ENCODE measurements around the gene SLC30A1.

Gene SLC30A1

GRCh38 chr1:211609120-211610024 lies 30.4 kb upstream of the SLC30A1 start:
- no peak for DNase-seq

GRCh38 chr1:211607754-211608473 lies 29.0 kb upstream of the SLC30A1 start:
- no peak for DNase-seq

GRCh38 chr1:211606914-211607753 lies 28.2 kb upstream of the SLC30A1 start:
- peak in 1 of 56 donors; percentile 10 for DNase-seq

- peak in 3 of 56 donors; percentile 6 to 14 (median 8) for DNase-seq
These were observed 27.5 kb upstream of the SLC30A1 start for GRCh38 chr1:211606332-211606913.

- DNase-seq = no peak
These were observed 26.8 kb upstream of the SLC30A1 start for GRCh38 chr1:211605603-211606331.

GRCh38 chr1:211605034-211605433 lies 26.1 kb upstream of the SLC30A1 start:
- DNase-seq = no peak

GRCh38 chr1:211604548-211604947 lies 25.6 kb upstream of the SLC30A1 start:
- no peak for DNase-seq

- no peak for DNase-seq
These were observed 24.8 kb upstream of the SLC30A1 start for GRCh38 chr1:211603713-211604112.

GRCh38 chr1:211603191-211603701 lies 24.3 kb upstream of the SLC30A1 start:
- no peak for DNase-seq

GRCh38 chr1:211601982-211602670 lies 23.2 kb upstream of the SLC30A1 start:
- DNase-seq = no peak

GRCh38 chr1:211601159-211601558 lies 22.2 kb upstream of the SLC30A1 start:
- DNase-seq = no peak

GRCh38 chr1:211599250-211599649 lies 20.3 kb upstream of the SLC30A1 start:
- no peak for DNase-seq

- no peak for DNase-seq
These were observed 19.6 kb upstream of the SLC30A1 start for GRCh38 chr1:211598514-211598913.

- DNase-seq = no peak
These were observed 17.6 kb upstream of the SLC30A1 start for GRCh38 chr1:211596418-211597181.

GRCh38 chr1:211595419-211595818 lies 16.5 kb upstream of the SLC30A1 start:
- DNase-seq = no peak

GRCh38 chr1:211591980-211592493 lies 13.1 kb upstream of the SLC30A1 start:
- peak in 8 of 56 donors; percentile 18 to 49 (median 22) for DNase-seq

GRCh38 chr1:211589782-211590721 lies 11.1 kb upstream of the SLC30A1 start:
- peak in 5 of 56 donors; percentile 2 to 37 (median 11) for DNase-seq

All from nucleus accumbens (tissue), 56 donors.